Bronchial epithelial cell (primary cell): ENCODE results near the gene CDC23. TPM values are rescaled to one million over a fixed set of nuclear protein-coding genes. Genes with fewer than 3 reads are reported as not detected.
"Not testable (repeated sequence)": the region's sequence is repeated elsewhere in the genome, so short reads cannot be mapped to it uniquely, and the experiment has no call there.

ENCODE experiments used
- DNase-seq: peaks from one replicate; pipeline ENCODE4 v3.0.0-alpha.2; 2010; ENCODE audit warnings: low read depth
- FAIRE-seq: peaks from 2 replicates; lab custom pipeline; 2011; peaks lifted over from hg19 to GRCh38; lab: Jason Lieb, UNC
- H3K27me3 ChIP-seq: 2 replicates; pipeline ENCODE4 v1.5.1; 2011; ENCODE audit warnings: low read length; ENCODE audit not compliant: control insufficient read depth, insufficient read depth
- H3K36me3 ChIP-seq: 2 replicates; pipeline ENCODE4 v1.5.1; 2011; ENCODE audit warnings: low read length; ENCODE audit not compliant: control insufficient read depth, insufficient read depth
- H3K4me3 ChIP-seq: 2 replicates; pipeline ENCODE4 v1.5.1; 2011; ENCODE audit warnings: mild to moderate bottlenecking, low read depth, low read length, control low read depth
- CTCF ChIP-seq: IDR thresholded peaks from 2 replicates; pipeline ENCODE4 v1.5.1; 2011; ENCODE audit warnings: mild to moderate bottlenecking, moderate library complexity, low read length, control low read depth, inconsistent platforms; ENCODE audit not compliant: insufficient read depth, severe bottlenecking
- total RNA-seq: library from RNA; depleted of rRNA; stranded (reverse); fragments of >200 nt; gene quantifications from 2 replicates; pipeline ENCODE4 v1.2.1, GENCODE V29; 2014

Gene CDC23
- total RNA-seq, 1 donor from 2014 or later = 19.7 TPM

GRCh38 chr5:138170299-138170698, 42.8 kb downstream of the CDC23 start:
- H3K36me3 ChIP-seq = peaks cover 28% of the 10 kb centered on the region
- no peak for FAIRE-seq
- DNase-seq = no peak
- no peaks in the 10 kb centered on the region for H3K27me3 ChIP-seq
- H3K4me3 ChIP-seq = no peak overlapping the region
- no peak for TF ChIP-seq CTCF

GRCh38 chr5:138169124-138169523, 44.0 kb downstream of the CDC23 start:
- no peak for TF ChIP-seq CTCF
- DNase-seq (no peak), FAIRE-seq (no peak)
- no peak overlapping the region for H3K4me3 ChIP-seq
- no peaks in the 10 kb centered on the region for H3K27me3 ChIP-seq
- peaks cover 35% of the 10 kb centered on the region for H3K36me3 ChIP-seq

GRCh38 chr5:138163721-138164120, 49.4 kb downstream of the CDC23 start:
- no peak for TF ChIP-seq CTCF
- DNase-seq = no peak
- FAIRE-seq = no peak
- Histone ChIP-seq H3K27me3 (no peaks in the 10 kb centered on the region), H3K36me3 (peaks cover 34% of the 10 kb centered on the region), H3K4me3 (no peak overlapping the region)

GRCh38 chr5:138160706-138161105, 52.4 kb downstream of the CDC23 start:
- H3K36me3 ChIP-seq = peaks cover 27% of the 10 kb centered on the region
- no peak overlapping the region for H3K4me3 ChIP-seq
- FAIRE-seq = no peak
- no peak for DNase-seq
- no peak for TF ChIP-seq CTCF
- H3K27me3 ChIP-seq = no peaks in the 10 kb centered on the region

GRCh38 chr5:138159666-138160065, 53.5 kb downstream of the CDC23 start:
- Histone ChIP-seq H3K4me3 (no peak overlapping the region), H3K27me3 (no peaks in the 10 kb centered on the region), H3K36me3 (peaks cover 22% of the 10 kb centered on the region)
- no peak for DNase-seq
- TF ChIP-seq CTCF = no peak
- no peak for FAIRE-seq

GRCh38 chr5:138157626-138158025, 55.5 kb downstream of the CDC23 start:
- no peak for DNase-seq
- no peaks in the 10 kb centered on the region for H3K27me3 ChIP-seq
- TF ChIP-seq CTCF = no peak
- FAIRE-seq = no peak
- H3K4me3 ChIP-seq = no peak overlapping the region
- peaks cover 11% of the 10 kb centered on the region for H3K36me3 ChIP-seq

GRCh38 chr5:138155977-138156376, 57.1 kb downstream of the CDC23 start:
- H3K36me3 ChIP-seq, FAIRE-seq, H3K27me3 ChIP-seq, DNase-seq, H3K4me3 ChIP-seq: not testable (repeated sequence)
